ENCODE results near the gene GHR.
"Not testable (repeated sequence)": the region's sequence is repeated elsewhere in the genome, so short reads cannot be mapped to it uniquely, and the experiment has no call there.

GHR gene

DNA sequence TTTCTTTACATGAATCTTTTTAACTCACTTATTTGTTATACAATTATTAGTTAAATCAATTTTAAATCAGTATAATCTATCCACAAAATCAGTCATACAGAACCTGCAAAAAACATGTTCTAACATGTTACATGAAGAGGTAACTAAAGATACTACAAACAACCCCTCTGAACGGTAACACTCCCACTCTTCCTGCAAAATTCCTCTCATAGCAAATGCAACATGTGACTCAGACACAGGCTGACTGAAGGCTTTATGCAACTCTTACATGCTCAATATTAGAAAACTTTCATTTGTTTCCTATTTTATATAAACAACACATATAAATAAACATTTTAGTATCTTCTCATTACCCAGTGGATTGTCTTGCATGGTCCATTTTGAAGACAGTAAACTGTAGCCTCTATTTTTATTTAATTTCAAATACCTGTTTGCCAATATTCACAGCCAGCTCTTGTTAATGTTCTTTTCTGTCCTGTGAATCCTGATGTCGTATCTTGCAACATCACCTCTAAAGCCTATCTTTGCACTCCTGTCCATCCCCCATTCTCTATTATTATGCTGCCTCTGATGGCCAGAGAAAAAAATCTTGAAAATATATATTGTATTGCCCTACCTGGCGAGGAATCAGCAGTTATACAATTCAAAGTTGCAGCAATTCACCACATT, 232.9 kb downstream of the GHR start:
- DNase-seq = no peak

DNA sequence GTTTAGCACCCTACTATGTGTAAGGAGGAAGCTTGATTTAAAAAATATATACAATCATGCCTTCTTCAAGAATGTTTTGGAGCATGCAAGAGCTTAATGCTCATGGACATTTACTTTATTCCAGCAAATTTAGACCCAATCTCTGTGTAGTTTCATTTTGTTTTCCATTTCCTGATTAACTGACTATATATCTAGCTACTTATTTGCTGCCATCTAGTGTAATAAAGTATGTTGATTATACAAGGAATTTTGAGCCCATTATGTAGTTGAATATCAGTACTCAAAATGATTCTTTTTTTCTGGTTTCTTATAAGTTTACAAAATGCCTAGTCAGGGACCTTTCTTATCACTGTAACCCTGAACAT, 233.4 kb downstream of the GHR start:
- DNase-seq = no peak

DNA sequence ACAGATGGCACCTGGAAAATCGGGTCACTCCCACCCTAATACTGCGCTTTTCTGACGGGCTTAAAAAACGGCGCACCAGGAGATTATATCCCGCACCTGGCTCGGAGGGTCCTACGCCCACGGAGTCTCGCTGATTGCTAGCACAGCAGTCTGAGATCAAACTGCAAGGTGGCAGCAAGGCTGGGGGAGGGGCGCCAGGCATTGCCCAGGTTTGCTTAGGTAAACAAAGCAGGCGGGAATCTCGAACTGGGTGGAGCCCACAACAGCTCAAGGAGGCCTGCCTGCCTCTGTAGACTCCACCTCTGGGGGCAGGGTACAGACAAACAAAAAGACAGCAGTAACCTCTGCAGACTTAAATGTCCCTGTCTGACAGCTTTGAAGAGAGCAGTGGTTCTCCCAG, 236.6 kb downstream of the GHR start:
- DNase-seq = not testable (repeated sequence)

DNA sequence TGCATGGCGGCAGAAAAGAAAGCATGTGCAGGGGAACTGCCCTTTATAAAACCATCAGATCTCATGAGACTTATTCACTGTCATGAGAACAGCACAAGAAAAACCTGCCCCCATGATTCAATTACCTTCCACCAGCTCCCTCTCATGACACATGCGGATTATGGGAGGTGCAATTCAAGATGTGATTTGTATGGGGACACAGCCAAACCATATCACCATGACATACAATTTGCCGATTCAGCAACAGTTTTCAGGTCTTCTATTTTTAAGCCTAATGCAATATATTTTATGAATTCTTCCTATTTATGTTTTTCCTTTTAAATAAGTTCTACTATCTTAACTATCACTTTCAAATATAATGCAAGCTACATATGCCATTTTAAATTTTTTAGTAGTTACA, 242.6 kb downstream of the GHR start:
- DNase-seq = no peak

DNA sequence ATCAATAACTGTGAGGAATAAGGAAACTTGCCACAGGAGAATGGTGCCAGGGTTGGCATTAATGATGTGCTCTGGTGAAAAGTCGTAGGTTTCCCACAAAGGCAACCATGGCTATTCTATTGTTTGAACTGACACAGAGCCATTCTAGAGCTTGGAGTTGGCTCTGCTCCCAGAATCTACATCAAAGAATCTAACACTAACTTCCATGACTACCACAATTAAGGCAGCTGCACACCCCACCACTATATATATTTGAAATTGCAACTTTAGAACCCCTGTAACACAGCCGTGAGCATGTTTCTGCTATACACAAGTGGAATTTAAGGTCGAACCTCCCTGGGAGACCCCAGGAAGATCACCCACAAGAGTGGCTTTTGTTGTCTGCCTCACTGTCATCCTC, 243.6 kb downstream of the GHR start:
- DNase-seq = no peak

DNA sequence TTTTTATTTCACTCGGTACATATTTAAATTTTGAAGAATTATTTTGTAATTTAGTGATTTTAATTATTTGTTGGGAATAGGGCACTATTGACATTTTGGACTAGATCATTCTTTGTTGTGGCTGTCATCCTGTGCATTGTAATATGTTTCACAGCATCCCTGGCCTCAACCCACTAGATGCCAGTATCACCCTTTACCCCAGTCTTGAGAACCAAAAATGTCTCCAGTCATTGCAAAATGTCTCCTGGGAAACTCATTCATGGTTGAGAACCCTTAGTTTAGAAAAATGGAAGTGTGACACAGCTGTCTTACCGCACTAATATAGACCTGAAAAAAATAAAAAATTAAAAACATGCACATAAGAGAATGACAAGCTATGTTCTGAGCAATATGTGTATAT, 245.0 kb downstream of the GHR start:
- DNase-seq = no peak

DNA sequence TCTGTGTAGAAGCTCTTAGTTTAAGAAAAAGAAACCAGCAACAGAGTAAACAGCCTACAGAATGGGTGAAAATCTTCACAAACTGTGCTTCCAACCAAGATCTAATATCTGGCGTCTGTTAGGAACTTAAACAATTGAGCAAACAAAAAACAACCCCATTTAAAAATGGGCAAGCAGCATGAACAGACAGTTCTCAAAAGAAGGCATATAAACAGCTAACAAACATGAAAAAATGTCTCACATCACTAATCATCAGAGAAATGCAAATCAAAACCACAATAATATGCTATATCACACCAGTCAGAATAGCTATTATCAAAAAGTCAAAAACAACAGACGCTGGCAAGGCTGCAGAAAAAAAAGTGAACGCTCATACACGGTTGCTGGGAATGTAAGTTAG, 249.7 kb downstream of the GHR start:
- DNase-seq = no peak

DNA sequence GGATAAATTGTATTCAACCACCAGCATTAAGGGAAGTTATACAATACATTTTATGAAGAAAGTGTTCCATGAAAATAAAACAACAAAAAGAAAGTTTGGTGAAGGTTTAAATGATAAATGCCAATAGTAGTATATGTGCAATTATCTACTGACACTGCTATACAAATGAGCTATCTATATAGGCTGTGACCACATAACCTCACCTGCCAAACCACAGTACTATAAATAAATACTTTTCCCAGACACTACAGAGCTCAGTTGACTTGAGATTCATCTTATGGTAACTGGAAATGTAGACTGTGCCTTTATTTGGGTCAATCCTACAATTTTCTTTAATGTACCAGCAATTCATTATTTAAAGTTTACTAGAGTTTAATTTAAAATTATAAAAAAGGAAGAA, 252.4 kb downstream of the GHR start:
- no peak for DNase-seq

DNA sequence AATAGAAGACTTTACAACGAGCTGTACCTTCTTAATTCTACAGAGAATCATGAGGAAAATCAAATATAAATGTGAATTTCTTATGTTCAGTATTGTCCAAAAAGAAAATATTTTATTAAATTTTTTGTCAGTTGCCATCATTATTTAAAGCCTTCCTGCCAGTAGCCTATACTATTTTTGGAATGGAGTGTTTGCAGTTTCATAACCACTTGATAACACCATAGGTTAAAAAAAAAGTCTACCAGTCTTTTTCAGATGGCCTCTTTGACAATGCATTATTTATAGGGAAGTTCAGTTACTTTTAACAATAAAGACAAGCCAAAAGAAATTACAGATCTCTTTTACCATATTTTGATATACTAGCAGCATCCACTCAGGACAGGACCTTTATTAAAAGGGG, 253.1 kb downstream of the GHR start:
- DNase-seq = no peak

DNA sequence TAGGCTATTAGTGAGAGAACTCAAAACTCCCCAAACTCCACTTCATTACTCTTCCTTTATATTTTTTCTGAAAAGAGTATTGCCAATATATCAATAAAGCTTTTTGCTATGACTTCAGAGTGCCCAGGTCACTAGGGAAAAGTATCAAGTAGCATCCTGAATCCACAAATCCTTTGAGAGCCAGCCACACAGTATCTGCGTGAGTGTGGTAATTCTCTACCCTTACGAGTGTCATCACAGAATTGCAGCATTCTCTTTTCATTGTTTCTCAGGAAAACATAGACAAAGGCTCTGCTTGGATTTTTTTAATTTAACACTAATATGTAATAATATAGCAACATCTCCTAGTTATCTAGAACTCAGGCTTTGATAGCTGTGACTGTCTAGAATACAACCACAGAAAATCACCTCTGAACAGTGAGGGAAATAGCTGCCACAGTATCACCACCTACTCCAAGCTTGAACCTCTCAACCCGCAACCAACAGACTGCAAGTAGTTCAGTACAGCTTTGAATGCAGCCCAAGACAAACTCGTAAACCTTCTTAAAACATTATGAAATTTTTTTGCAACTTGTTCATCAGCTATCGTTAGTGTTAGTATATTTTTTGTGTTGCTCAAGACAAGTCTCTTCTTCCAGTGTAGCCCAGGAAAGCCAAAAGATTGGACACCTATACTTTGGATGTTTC, 254.1 kb downstream of the GHR start:
- no peak for DNase-seq

DNA sequence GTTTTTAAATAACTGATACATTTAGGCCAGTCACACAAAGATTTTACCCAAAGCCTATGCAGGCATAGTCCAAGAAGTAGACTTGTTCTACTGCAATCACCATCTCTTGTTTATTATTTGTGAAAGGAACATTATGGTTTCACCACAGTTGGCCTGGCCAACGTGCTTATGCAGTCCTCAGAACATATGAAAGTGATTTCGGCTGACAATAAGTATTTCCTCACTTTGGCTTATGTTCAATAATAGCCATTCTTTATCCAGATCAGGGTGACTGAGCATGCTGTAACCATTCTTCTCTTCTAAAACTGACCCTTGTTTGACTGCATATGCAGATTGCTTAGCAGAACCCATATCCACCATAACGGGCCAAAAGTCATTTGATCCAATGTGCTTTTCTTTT, 256.8 kb downstream of the GHR start:
- no peak for DNase-seq

DNA sequence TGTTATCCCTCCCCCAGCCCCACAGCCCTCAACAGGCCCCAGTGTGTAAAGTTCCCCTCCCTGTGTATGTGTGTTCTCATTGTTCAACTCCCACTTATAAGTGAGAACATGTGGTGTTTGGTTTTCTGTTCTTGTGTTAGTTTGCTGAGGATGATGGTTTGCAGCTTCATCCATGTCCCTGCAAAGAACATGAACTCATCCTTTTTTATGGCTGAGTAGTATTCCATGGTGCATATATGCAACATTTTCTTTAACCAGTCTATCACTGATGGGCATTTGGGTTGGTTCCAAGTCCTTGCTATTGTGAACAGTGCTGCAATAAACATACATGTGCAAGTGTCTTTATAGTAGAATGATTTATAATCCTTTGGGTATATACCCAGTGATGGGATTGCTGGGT, 261.8 kb downstream of the GHR start:
- not testable (repeated sequence) for DNase-seq

DNA sequence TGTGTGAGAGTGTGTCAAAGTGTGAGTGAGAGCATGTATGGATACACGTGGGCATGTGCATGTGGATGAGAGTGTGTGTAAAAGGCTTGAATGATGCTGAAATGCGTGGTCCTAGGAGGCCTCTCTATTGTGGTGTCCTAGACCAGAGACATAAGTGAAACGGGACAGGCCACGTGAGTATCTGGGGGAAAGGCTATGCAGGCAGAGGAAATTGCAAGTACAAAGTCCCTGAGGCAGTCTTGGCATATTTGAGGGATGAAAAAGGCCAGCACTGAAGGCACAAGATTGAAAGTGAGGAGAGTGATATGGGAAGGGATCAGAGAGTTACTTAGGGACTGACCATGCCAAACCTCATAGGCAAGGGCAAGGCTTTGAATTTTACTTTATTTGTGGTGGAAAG, 266.2 kb downstream of the GHR start:
- no peak for DNase-seq

DNA sequence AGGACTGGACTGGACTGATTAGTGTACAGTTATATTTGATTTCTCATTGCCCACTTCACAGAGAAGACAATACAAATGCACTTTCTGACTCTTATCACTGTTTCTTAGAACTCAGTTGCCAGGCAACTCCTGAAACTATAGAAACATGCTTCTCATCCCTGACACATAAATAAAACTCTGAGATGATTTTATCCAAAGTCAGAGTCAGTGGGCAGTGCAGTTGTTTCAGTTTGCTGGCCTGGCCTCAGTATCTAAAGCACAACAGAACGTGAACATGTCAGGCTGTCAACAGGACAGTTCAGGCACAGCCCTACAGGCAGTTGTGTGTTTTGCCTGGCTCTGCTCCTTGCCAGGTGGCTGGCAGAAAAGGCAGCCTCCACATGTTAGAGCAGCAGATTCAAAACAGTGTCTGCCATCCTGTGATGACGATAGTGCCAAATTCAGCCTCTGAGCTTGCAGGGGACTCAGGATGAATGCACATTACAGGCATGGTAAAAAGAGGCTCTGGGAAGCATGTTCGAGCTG, 268.2 kb downstream of the GHR start:
- DNase-seq = no peak

DNA sequence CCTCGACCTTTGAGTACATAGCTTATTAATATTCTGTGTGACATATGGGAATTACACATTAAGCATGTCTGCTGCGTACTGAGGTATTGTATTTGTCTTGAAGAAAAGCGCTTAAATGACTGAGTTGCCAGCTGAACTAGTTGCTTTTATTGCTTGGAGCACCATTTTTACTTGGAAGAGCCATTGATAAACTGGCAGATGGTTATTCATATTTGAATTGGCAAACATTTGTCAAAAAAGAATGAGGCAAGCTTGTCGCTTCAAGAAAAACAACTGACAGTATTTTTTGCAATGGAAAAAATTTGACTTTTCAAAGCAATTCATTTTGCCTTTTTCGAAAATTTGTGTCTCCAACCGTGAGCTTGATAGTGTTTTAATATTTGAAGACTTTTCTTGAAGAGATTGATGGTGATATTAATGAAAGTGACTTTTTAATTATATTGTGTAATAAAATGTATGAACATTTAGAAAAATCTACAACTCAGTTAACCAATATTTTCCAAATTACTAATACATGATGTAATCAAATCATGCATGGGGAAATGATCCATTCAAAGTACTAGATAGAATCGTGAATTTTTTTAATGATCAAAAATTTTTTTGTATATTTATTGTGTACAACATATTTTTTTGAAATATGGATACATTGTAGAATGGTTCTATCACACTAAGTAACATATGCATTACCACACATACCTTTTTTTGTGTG, 278.3 kb downstream of the GHR start:
- no peak for DNase-seq

DNA sequence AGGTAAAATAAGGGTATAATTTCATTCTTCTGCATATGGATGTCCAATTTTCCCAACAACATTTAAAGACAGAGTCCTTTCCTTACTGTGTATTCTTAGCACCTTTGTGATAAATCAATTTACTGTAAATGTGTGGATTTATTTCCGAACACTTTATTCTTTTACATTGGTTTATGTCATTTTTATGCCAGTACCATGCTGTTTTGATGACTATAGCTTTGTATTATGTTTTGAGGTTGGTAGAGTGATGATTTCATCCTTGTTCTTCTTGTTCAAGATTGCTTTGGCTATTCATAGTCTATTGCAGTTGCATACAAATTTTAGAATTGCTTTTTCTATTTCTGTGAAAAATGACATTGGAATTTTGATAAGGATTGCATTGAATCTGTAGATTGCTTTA, 280.0 kb downstream of the GHR start:
- no peak for DNase-seq

DNA sequence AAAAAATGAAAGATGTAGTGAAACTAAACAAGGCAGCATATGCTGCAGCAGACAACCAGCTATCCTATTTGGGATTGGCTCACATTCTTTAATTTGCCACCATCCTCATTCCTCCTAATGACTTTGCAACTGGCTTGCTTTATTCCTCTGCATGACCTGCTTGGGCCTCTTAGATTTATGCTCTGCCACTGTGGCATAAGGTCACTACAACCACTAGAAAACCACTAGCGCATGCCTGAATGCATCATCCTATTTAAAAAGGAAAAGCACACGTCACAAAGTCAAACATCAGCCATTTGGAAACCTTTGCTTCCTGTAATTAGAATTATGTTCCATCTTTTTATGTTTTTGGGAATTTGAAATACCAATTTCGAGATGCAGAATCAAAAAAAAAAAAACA, 292.5 kb downstream of the GHR start:
- no peak for DNase-seq

DNA sequence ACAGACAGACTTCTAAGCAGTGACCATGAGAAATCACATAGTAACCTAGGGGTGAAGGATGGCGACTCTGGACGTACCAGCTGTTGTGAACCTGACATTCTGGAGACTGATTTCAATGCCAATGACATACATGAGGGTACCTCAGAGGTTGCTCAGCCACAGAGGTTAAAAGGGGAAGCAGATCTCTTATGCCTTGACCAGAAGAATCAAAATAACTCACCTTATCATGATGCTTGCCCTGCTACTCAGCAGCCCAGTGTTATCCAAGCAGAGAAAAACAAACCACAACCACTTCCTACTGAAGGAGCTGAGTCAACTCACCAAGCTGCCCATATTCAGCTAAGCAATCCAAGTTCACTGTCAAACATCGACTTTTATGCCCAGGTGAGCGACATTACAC, 295.4 kb downstream of the GHR start:
- DNase-seq = peak; percentile 10

DNA sequence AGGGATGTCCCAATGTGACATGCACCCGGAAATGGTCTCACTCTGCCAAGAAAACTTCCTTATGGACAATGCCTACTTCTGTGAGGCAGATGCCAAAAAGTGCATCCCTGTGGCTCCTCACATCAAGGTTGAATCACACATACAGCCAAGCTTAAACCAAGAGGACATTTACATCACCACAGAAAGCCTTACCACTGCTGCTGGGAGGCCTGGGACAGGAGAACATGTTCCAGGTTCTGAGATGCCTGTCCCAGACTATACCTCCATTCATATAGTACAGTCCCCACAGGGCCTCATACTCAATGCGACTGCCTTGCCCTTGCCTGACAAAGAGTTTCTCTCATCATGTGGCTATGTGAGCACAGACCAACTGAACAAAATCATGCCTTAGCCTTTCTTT, 295.8 kb downstream of the GHR start:
- DNase-seq = no peak

DNA sequence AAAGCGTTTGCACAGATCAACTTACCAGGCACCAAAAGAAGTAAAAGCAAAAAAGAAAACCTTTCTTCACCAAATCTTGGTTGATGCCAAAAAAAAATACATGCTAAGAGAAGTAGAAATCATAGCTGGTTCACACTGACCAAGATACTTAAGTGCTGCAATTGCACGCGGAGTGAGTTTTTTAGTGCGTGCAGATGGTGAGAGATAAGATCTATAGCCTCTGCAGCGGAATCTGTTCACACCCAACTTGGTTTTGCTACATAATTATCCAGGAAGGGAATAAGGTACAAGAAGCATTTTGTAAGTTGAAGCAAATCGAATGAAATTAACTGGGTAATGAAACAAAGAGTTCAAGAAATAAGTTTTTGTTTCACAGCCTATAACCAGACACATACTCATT, 297.0 kb downstream of the GHR start:
- no peak for DNase-seq

DNA sequence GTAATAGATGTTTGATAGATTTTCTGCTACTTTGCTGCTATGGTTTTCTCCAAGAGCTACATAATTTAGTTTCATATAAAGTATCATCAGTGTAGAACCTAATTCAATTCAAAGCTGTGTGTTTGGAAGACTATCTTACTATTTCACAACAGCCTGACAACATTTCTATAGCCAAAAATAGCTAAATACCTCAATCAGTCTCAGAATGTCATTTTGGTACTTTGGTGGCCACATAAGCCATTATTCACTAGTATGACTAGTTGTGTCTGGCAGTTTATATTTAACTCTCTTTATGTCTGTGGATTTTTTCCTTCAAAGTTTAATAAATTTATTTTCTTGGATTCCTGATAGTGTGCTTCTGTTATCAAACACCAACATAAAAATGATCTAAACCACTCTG, 298.2 kb downstream of the GHR start:
- DNase-seq = no peak

DNA sequence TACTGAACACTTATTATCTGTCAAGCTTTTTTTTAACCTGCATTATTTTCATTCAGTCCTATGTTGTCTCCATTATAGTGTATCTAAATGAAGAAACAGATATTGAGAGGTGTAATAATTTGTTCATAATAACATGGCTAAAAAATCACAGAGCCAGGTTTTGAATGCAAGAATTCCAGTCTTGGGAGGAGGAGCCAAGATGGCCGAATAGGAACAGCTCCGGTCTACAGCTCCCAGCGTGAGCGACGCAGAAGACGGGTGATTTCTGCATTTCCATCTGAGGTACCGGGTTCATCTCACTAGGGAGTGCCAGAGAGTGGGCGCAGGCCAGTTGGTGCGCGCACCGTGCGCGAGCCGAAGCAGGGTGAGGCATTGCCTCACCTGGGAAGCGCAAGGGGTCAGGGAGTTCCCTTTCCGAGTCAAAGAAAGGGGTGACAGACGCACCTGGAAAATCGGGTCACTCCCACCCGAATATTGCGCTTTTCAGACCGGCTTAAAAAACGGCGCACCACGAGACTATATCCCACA, 311.4 kb downstream of the GHR start:
- not testable (repeated sequence) for DNase-seq

DNA sequence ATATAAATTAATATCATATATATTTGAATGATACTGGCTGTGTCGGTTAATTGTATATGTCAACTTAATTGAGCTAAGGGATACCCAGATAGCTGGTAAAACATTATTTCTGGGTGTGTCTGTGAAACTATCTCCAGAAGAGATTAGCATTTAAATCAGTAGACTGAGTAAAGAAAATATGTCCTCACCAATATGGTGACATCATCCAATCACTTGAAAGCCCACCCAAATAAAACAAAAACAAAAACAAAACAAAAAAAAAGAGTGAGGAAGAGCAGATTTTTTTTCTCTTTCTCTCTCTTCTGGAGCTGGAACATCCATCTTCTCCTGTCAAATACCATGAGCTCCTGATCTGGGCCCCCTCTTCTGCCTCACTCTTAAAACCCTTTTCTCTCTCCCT, 317.7 kb downstream of the GHR start:
- DNase-seq = no peak

DNA sequence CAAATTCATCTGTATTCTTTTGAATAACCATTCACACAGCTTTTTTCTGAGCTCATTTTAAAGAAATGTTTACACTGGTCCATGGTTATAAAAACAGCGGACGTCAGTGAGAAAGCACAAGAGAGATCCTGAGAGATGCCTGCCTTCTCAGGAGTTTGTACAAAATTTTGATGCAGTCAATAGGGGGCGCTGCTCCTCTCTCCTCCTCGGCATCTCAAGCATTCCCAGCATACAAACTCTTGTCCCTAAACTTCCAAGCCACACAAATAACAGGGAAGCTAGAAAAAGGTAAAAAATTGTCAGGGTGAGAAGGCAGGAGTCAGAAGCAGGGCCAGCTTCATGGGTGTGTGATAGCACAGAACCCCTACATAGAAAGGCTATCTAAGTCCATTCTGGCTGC, 322.2 kb downstream of the GHR start:
- no peak for DNase-seq

All from activated gamma-delta T cell treated with Interleukin-2 at 50 U/mL for 16 hours (primary cell).